SU-DHL-6 (cell line): ENCODE data around the gene CNTRL.
A peak's percentile ranks its signal among the peaks of the same experiment; 100 is the strongest.

Source experiments
- H2AFZ ChIP-seq: fragments of 200-600 bp; sonication (generic); 2 replicates; pipeline ENCODE4 v1.6.1; 2014; ENCODE audit warnings: low read depth, mild to moderate bottlenecking, moderate library complexity, mixed read lengths, antibody characterized with exemption, low read length; ENCODE audit not compliant: severe bottlenecking
- H3F3A ChIP-seq: fragments of 200-600 bp; shearing (Covaris generic); 2 replicates; pipeline ENCODE4 v1.6.0; 2016; ENCODE audit warnings: antibody characterized with exemption, mild to moderate bottlenecking; ENCODE audit not compliant: insufficient read depth
- H3K27ac ChIP-seq: fragments of 200-600 bp; sonication (generic); 2 replicates; pipeline ENCODE4 v1.5.1; 2016; ENCODE audit warnings: low read depth, mild to moderate bottlenecking, low read length, moderate library complexity, mixed read lengths
- H3K27me3 ChIP-seq: fragments of 200-600 bp; sonication (generic), shearing (Covaris generic); 2 replicates; pipeline ENCODE4 v1.6.0; 2014; ENCODE audit warnings: mild to moderate bottlenecking, low read length
- H3K36me3 ChIP-seq: fragments of 200-600 bp; sonication (generic); 2 replicates; pipeline ENCODE4 v1.6.1; 2014; ENCODE audit warnings: mild to moderate bottlenecking, low read length, mixed read lengths
- H3K4me2 ChIP-seq: fragments of 300-600, 200-600 bp; shearing (Covaris generic), sonication (generic); 2 replicates; pipeline ENCODE4 v1.6.0; 2014; ENCODE audit warnings: low read length, low read depth, mild to moderate bottlenecking; ENCODE audit not compliant: poor library complexity, severe bottlenecking
- H3K4me3 ChIP-seq: fragments of 200-600 bp; sonication (generic); 2 replicates; pipeline ENCODE4 v1.5.1; 2014; ENCODE audit warnings: antibody characterized with exemption, low read length, mild to moderate bottlenecking, mixed read lengths; ENCODE audit not compliant: insufficient read depth, poor library complexity, severe bottlenecking
- H3K79me2 ChIP-seq: fragments of 200-600 bp; sonication (generic); 2 replicates; pipeline ENCODE4 v1.6.1; 2014; ENCODE audit warnings: mild to moderate bottlenecking, low read length, moderate library complexity; ENCODE audit not compliant: insufficient read depth
- H3K9ac ChIP-seq: fragments of 200-600 bp; sonication (generic); 2 replicates; pipeline ENCODE4 v1.7.0; 2014; ENCODE audit warnings: mild to moderate bottlenecking, low read length
- H3K9me2 ChIP-seq: fragments of 200-600 bp; sonication (generic); replicated peaks from 2 replicates; pipeline ENCODE4 v1.6.1; 2014; ENCODE audit warnings: low read length; ENCODE audit not compliant: insufficient read depth
- H3K9me3 ChIP-seq: fragments of 200-600 bp; sonication (generic); 2 replicates; pipeline ENCODE4 v1.6.1; 2014; ENCODE audit warnings: low read length, mixed read lengths; ENCODE audit not compliant: insufficient read depth
- H4K20me1 ChIP-seq: fragments of 200-600 bp; sonication (generic); 2 replicates; pipeline ENCODE4 v1.6.1; 2014; ENCODE audit warnings: low read depth, mild to moderate bottlenecking, antibody characterized with exemption, low read length, moderate library complexity, mixed read lengths
- CTCF ChIP-seq: fragments of 200-600 bp; sonication (generic); IDR thresholded peaks from one replicate; pipeline ENCODE4 v1.5.1; 2017; ENCODE audit warnings: antibody characterized with exemption, mild to moderate bottlenecking, low read length, moderate library complexity; ENCODE audit not compliant: insufficient read depth, poor library complexity, severe bottlenecking
- EZH2phosphoT487 ChIP-seq: fragments of 200-600 bp; sonication (generic), shearing (Covaris generic); conservative IDR thresholded peaks from 2 replicates; pipeline ENCODE4 v1.6.1; 2018; ENCODE audit warnings: mild to moderate bottlenecking, antibody characterized with exemption, low read length, moderate library complexity, mixed read lengths

CNTRL gene

GRCh38 chr9:121169094-121169601 lies 94.4 kb downstream of the CNTRL start:
- Histone ChIP-seq H2AFZ (no peak overlapping the region), H4K20me1 (no peaks in the 10 kb centered on the region), H3K27me3 (no peaks in the 10 kb centered on the region), H3K27ac (no peak overlapping the region), H3K9me2 (no peaks in the 10 kb centered on the region), H3K4me2 (no peak overlapping the region), H3K79me2 (no peaks in the 10 kb centered on the region), H3K9me3 (no peaks in the 10 kb centered on the region), H3K36me3 (peaks cover 65% of the 10 kb centered on the region), H3F3A (peaks cover 7% of the 10 kb centered on the region), H3K9ac (no peak overlapping the region), H3K4me3 (no peak overlapping the region)
- TF ChIP-seq CTCF (peak; percentile 17), EZH2phosphoT487 (no peak)

GRCh38 chr9:121171236-121171635 lies 96.5 kb downstream of the CNTRL start:
- Histone ChIP-seq H3F3A (peaks cover 14% of the 10 kb centered on the region; the same call in 1 of the 2 replicates), H3K27ac (no peak overlapping the region), H3K9me2 (no peaks in the 10 kb centered on the region), H3K9ac (no peak overlapping the region), H3K9me3 (no peaks in the 10 kb centered on the region), H3K79me2 (no peaks in the 10 kb centered on the region), H3K4me2 (no peak overlapping the region), H3K4me3 (no peak overlapping the region), H3K36me3 (peaks cover 51% of the 10 kb centered on the region), H2AFZ (no peak overlapping the region), H4K20me1 (no peaks in the 10 kb centered on the region), H3K27me3 (no peaks in the 10 kb centered on the region)
- TF ChIP-seq EZH2phosphoT487, result no peak
- TF ChIP-seq CTCF, result no peak

GRCh38 chr9:121172726-121173487 lies 98.2 kb downstream of the CNTRL start:
- no peaks in the 10 kb centered on the region for H3K9me3 ChIP-seq
- H3K36me3 ChIP-seq, result peaks cover 54% of the 10 kb centered on the region
- H3K9ac ChIP-seq, result no peak overlapping the region
- no peak overlapping the region for H3K4me2 ChIP-seq
- H3K9me2 ChIP-seq, result no peaks in the 10 kb centered on the region
- no peak for TF ChIP-seq EZH2phosphoT487
- no peak for TF ChIP-seq CTCF
- H2AFZ ChIP-seq, result no peak overlapping the region
- no peak overlapping the region for H3K27ac ChIP-seq
- H4K20me1 ChIP-seq, result no peaks in the 10 kb centered on the region
- H3K4me3 ChIP-seq, result no peak overlapping the region
- H3F3A ChIP-seq, result peaks cover 24% of the 10 kb centered on the region; the same call in 1 of the 2 replicates
- H3K79me2 ChIP-seq, result no peaks in the 10 kb centered on the region
- H3K27me3 ChIP-seq, result no peaks in the 10 kb centered on the region
